ENCODE measurements around the gene ATP6V1D.
"Not testable (repeated sequence)": the region's sequence is repeated elsewhere in the genome, so short reads cannot be mapped to it uniquely, and the experiment has no call there.

The ATP6V1D gene

GRCh38 chr14:67359775-67360469 lies at the start of gene ATP6V1D, which contains the start of gene EIF2S1:
TSS of gene ATP6V1D (minus strand) at chr14:67359804. CDS start at chr14:67359698, 106 bp downstream.
TSS of gene EIF2S1 (plus strand) at chr14:67360328. CDS start at chr14:67364768, 4,440 bp downstream.
- DNase-seq: peak; percentile 98 to 99

GRCh38 chr14:67408122-67408801 lies 48.7 kb upstream of the ATP6V1D start:
- DNase-seq: not testable (repeated sequence)

GRCh38 chr14:67405771-67406170 lies 46.2 kb upstream of the ATP6V1D start:
- no peak for DNase-seq

- DNase-seq: no peak
Measured at GRCh38 chr14:67400434-67400833, 40.8 kb upstream of the ATP6V1D start.

DNA sequence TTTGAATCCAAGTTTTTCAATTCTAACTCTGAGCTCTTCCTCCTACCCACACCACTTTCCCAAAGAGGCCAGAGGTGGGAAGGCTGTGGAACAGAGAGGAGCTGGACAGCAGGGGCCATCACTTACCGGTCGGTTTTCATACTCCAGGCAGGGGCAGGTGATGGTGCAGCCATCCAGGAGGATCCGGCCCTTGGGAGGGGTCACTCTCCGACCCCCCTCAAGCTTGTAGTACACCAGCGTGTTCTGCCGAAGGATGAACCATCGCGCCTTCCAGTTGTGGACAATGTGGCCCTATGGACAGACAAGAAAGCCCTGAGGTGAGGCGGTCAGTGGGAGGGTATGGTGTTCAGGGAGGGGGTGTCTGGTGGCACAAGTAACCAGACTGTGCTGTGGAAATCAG lies 37.9 kb upstream of the ATP6V1D start:
- no peak for DNase-seq

GRCh38 chr14:67396381-67396970 lies 36.9 kb upstream of the ATP6V1D start:
- DNase-seq: no peak

- no peak for DNase-seq
Measured at GRCh38 chr14:67395876-67396189, 36.2 kb upstream of the ATP6V1D start.

- no peak for DNase-seq
Measured at GRCh38 chr14:67395086-67395875, 35.7 kb upstream of the ATP6V1D start.

- no peak for DNase-seq
Measured at GRCh38 chr14:67393689-67394088, 34.1 kb upstream of the ATP6V1D start.

GRCh38 chr14:67392800-67393199 lies 33.2 kb upstream of the ATP6V1D start:
- no peak for DNase-seq

DNA sequence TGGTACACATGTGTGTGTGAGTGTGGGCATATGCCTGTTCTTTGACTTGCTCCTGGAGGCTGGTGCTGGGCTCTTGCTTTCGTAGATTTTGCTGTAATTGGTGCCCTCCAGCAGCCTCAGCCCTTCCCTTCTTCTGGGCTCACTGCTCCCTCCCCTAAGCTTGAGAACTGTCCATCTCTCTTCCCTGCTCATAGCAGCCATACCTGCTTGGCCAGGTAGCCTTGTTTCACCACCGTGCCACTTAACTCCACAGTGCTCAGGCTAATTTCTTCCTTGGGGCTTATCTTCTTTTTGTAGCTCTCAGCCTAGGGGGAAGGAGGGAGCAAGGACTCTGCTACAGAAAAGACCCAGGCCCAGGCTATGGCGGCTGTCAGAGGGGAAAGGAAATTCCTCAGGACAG lies 32.5 kb upstream of the ATP6V1D start:
- no peak for DNase-seq

- no peak for DNase-seq
Measured at GRCh38 chr14:67391268-67391667, 31.7 kb upstream of the ATP6V1D start.

- no peak for DNase-seq
Measured at GRCh38 chr14:67389811-67390534, 30.4 kb upstream of the ATP6V1D start.

GRCh38 chr14:67389275-67389674 lies 29.7 kb upstream of the ATP6V1D start:
- no peak for DNase-seq

DNA sequence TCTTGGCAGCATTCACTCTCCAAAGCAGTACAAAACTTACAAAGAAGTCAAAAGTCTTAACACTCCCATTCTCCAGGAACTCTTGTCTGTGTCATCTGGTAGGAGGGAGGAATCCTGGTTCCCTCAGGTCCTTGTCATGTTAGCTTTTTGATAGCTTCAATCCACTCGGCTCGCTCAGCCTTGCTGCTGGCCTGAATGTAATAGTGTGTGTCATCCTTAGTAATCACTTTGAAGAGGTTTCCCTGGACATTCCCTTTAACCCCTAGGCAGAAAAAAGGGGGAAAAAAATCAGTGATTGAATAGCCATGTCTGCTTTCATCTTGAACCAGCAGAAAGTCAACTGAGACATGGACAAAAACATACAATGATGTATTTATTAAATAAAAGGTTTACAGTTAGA lies 27.6 kb upstream of the ATP6V1D start:
- no peak for DNase-seq

- no peak for DNase-seq
Measured at GRCh38 chr14:67385618-67386017, 26.0 kb upstream of the ATP6V1D start.

DNA sequence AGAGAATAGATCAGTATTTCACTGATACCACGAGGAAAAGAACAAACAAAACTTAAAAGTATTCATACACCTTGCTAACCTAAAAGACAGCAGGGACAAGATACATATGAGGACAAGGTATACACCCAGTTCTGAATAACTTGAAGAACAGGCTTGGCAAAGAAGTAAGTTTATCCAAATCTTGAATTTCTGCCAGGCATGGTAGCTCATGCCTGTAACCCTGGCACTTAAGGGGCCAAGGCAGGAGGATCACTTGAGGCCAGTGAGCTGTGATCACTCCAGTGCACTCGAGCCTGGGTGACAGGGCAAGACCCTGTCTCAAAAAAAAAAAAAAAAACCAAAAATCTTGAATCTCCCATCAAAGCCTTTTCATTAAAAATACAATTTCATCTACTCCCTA lies 25.5 kb upstream of the ATP6V1D start:
- DNase-seq: no peak

DNA sequence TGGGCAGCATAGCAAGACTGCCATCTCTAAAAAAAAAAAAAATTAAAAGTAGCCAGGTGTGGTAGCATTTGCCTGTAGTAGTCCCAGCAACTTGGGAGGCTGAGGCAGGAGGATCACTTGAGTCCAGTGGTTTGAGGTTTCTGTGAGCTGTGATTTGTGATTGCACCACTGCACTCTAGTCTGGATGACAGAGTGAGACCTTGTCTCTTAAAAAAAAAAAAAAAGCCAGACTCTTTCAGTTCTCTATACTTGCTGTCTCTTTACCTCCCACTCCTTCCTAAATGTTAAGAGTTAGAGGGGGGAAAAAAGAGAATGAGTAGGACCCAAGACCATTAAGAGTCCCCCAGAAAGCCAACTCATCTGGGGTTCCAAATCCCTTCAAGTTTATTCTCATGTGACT lies 18.3 kb upstream of the ATP6V1D start:
- no peak for DNase-seq

DNA sequence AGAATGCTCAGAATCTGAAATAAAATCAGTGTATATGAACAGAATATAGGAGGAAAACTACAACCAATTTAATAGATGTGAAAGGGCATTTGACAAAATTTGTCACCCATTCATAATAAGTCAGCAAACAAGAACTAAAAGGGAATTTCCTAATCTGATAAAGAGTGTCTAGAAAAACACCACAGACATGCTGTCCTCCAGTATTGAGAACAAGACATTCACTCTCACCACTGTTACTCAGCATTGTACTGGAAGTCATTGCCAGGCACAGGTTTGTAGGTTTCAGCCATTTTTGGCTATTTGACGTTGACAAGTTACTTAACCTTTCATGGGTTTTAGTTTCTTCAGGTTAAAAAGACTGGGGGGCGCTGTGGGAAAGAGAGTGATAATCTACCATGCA lies 13.7 kb upstream of the ATP6V1D start:
- DNase-seq: no peak

DNA sequence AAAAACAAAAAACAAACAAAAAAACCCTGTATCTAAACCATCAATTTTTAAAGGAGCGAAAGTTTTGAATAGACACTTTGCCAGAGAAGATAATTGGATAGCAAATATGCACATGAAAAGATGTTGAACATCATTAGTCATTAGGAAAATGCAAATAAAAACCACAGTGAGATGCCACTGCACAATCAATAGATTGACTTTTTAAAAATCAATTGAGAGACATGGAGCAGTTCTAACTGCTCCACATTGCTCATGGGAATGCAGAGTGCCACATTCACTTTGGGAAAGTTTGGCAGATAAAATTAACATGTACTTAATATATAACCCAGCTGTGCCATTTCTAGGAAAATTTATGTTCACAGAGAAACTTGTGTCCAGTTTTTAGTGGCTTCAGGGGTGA lies 13.2 kb upstream of the ATP6V1D start:
- DNase-seq: no peak

DNA sequence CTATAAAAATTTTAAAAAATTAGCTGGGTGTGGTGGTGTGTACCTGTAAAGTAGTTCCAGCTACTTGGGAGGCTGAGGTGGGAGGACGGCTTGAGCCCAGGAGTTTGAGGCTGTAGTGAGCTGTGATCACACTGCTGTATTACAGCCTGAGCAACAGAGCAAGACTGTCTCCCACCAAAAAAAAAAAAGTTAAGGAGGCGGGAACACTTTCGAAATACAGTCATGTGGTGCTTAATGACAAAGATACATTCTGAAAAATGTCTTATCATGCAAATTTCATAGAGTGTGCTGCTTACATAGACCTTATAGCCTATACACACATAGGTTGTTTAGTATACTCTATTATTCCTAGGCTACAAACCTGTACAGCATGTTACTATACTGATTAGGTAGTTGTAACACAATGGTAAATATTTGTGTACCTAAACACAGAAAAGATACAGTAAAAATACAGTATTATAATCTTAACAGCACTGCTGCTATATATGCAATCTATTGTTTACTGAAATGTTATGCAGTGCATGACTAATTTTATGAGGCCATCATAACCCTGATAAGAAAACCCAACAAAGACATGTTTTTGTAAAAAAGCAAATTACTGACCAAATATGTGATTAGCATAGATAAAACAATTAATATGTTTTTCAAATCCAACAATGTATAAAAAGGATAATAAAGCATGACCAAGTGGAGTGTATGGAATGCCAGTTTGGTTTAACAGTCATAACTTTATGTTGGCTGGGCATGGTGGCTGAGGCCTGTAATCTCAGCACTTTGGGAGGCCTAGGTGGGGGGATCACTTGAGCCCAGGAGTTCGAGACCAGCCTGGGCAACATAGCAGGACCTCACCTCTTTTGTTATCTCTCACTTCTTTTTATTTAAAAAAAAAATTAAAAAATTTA lies 11.9 kb upstream of the ATP6V1D start:
- DNase-seq: no peak

- no peak for DNase-seq
Measured at GRCh38 chr14:67370830-67371229, 11.2 kb upstream of the ATP6V1D start.
